Endodermal cell (in vitro differentiated cells): Measurements from ENCODE around the gene DISP3. TPM values are rescaled to one million over a fixed set of nuclear protein-coding genes. Genes with fewer than 3 reads are reported as not detected.
A peak's percentile ranks its signal among the peaks of the same experiment; 100 is the strongest.

Source experiments
- DNase-seq: peaks from one replicate; pipeline ENCODE4 v3.0.0-alpha.2; 2017
- H3K27ac ChIP-seq: 2 replicates; pipeline ENCODE4 v1.5.1; 2013; ENCODE audit warnings: mild to moderate bottlenecking, low read depth, low read length, moderate library complexity
- H3K27me3 ChIP-seq: 2 replicates; pipeline ENCODE4 v1.6.1; 2013; ENCODE audit warnings: mild to moderate bottlenecking, low read length, moderate library complexity; ENCODE audit not compliant: insufficient read depth, control insufficient read depth, poor library complexity, severe bottlenecking
- H3K36me3 ChIP-seq: 2 replicates; pipeline ENCODE4 v1.7.0; 2013; ENCODE audit warnings: mild to moderate bottlenecking, low read length, moderate library complexity; ENCODE audit not compliant: control insufficient read depth, insufficient read depth
- H3K4me1 ChIP-seq: one replicate; pipeline ENCODE4 v1.7.0; 2013; ENCODE audit warnings: low read length; ENCODE audit not compliant: control insufficient read depth, insufficient read depth
- H3K4me3 ChIP-seq: 2 replicates; pipeline ENCODE4 v1.5.1; 2013; ENCODE audit warnings: mild to moderate bottlenecking, low read length, moderate library complexity
- H3K9ac ChIP-seq: 2 replicates; pipeline ENCODE4 v1.6.1; 2013; ENCODE audit warnings: mild to moderate bottlenecking, low read length, moderate library complexity; ENCODE audit not compliant: poor library complexity, severe bottlenecking; ENCODE audit errors: extremely low read depth
- H3K9me3 ChIP-seq: 2 replicates; pipeline ENCODE4 v1.6.1; 2013; ENCODE audit warnings: mild to moderate bottlenecking, low read length, moderate library complexity; ENCODE audit not compliant: control insufficient read depth
- H3K27ac Mint-ChIP-seq: 2 replicates; pipeline ENCODE4 v1.8.0; 2020; ENCODE audit warnings: mixed read lengths
- H3K27me3 Mint-ChIP-seq: 2 replicates; pipeline ENCODE4 v1.8.0; 2021; ENCODE audit warnings: mild to moderate bottlenecking, mixed read lengths; ENCODE audit not compliant: insufficient read depth
- H3K36me3 Mint-ChIP-seq: 2 replicates; pipeline ENCODE4 v1.8.0; 2020; ENCODE audit warnings: low read depth, mixed read lengths
- H3K4me1 Mint-ChIP-seq: 2 replicates; pipeline ENCODE4 v1.8.0; 2020; ENCODE audit warnings: mixed read lengths
- H3K4me3 Mint-ChIP-seq: 2 replicates; pipeline ENCODE4 v1.8.0; 2020; ENCODE audit warnings: mild to moderate bottlenecking, moderate library complexity, mixed read lengths
- H3K9me3 Mint-ChIP-seq: 2 replicates; pipeline ENCODE4 v1.8.0; 2020; ENCODE audit warnings: mild to moderate bottlenecking, mixed read lengths
- WGBS, 2 experiments: methylation state at CpG; one replicate each; pipeline versions ENCODE4 v1.1.5 to v1.1.7; 2013; ENCODE audit warnings: missing lambda C conversion rate in 2 of 2, mixed read lengths in 1 of 2; ENCODE audit not compliant: insufficient coverage in 1 of 2, insufficient read length in 1 of 2; 5-methylcytosine and 5-hydroxymethylcytosine counted together
- total RNA-seq, 2 donors: library from RNA; stranded (reverse); fragmentation: NEBNext Ultra II Directional in 1 of 2; extraction: Animal tissue kit (Norgen Biotek cat#: 25700) in 1 of 2; gene quantifications; 2 replicates in 1 of 2; 3 replicates in 1 of 2; pipeline ENCODE4 v1.2.1, GENCODE V29; 2021
- TF ChIP-seq, protein P1 (sequence below): fragments of 200-600 bp; sonication (generic); conservative IDR thresholded peaks from 2 replicates; pipeline ENCODE4 v1.5.0; 2021; ENCODE audit warnings: antibody characterized with exemption, mild to moderate bottlenecking

Gene DISP3
- total RNA-seq, 2 donors from 2014 or later: 9.6 to 11.6 TPM

- Histone ChIP-seq H3K4me3 (no peak overlapping the region), H3K9me3 (no peaks in the 10 kb centered on the region), H3K36me3 (no peaks in the 10 kb centered on the region), H3K27ac (no peak overlapping the region), H3K4me1 (no peaks in the 10 kb centered on the region), H3K27me3 (no peaks in the 10 kb centered on the region), H3K9ac (no peak overlapping the region)
- 84 to 95% methylated on average over 16 to 18 of the region's 18 CpGs for WGBS, 2 experiments
- Mint-ChIP-seq H3K4me1 (peaks cover 4% of the 10 kb centered on the region), H3K27ac (no peak overlapping the region), H3K4me3 (no peak overlapping the region), H3K9me3 (no peaks in the 10 kb centered on the region), H3K27me3 (no peaks in the 10 kb centered on the region), H3K36me3 (peaks cover 17% of the 10 kb centered on the region)
- DNase-seq: peak; percentile 32
- TF ChIP-seq, protein P1, sequence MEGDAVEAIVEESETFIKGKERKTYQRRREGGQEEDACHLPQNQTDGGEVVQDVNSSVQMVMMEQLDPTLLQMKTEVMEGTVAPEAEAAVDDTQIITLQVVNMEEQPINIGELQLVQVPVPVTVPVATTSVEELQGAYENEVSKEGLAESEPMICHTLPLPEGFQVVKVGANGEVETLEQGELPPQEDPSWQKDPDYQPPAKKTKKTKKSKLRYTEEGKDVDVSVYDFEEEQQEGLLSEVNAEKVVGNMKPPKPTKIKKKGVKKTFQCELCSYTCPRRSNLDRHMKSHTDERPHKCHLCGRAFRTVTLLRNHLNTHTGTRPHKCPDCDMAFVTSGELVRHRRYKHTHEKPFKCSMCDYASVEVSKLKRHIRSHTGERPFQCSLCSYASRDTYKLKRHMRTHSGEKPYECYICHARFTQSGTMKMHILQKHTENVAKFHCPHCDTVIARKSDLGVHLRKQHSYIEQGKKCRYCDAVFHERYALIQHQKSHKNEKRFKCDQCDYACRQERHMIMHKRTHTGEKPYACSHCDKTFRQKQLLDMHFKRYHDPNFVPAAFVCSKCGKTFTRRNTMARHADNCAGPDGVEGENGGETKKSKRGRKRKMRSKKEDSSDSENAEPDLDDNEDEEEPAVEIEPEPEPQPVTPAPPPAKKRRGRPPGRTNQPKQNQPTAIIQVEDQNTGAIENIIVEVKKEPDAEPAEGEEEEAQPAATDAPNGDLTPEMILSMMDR: no peak
Observed at GRCh38 chr1:11518791-11519628, 40.1 kb downstream of the DISP3 start.

DNA sequence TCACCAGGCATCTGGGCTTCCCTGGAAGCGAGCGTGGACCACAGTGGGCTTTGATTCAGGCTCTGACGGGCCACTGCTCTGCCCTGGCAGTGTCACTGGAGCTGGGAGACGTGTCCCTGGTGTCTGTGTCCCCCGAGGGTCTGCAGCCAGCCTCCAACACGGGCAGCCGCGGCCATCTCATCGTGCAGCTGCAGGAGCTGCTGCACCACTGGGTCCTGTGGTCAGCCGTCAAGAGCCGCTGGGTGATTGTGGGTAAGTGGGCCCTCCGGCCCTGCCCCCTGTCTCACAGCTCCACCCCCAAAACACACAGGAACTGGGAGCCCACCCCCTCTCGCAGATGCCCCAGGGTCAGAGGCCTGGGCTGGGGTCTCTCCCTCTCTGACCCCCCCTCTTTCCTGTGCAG lies 40.7 kb downstream of the DISP3 start:
- no peak overlapping the region for H3K9ac ChIP-seq
- Mint-ChIP-seq H3K9me3 (no peaks in the 10 kb centered on the region), H3K36me3 (peaks cover 17% of the 10 kb centered on the region), H3K4me1 (peaks cover 4% of the 10 kb centered on the region), H3K4me3 (no peak overlapping the region), H3K27ac (no peak overlapping the region), H3K27me3 (no peaks in the 10 kb centered on the region)
- H3K27ac ChIP-seq: no peak overlapping the region
- H3K9me3 ChIP-seq: no peaks in the 10 kb centered on the region
- no peaks in the 10 kb centered on the region for H3K4me1 ChIP-seq
- 89% methylated on average over 7 to 13 of the region's 13 CpGs for WGBS, 2 experiments
- peak; percentile 22 for DNase-seq
- no peaks in the 10 kb centered on the region for H3K27me3 ChIP-seq
- no peak overlapping the region for H3K4me3 ChIP-seq
- TF ChIP-seq, protein P1: no peak
- H3K36me3 ChIP-seq: no peaks in the 10 kb centered on the region

DNA sequence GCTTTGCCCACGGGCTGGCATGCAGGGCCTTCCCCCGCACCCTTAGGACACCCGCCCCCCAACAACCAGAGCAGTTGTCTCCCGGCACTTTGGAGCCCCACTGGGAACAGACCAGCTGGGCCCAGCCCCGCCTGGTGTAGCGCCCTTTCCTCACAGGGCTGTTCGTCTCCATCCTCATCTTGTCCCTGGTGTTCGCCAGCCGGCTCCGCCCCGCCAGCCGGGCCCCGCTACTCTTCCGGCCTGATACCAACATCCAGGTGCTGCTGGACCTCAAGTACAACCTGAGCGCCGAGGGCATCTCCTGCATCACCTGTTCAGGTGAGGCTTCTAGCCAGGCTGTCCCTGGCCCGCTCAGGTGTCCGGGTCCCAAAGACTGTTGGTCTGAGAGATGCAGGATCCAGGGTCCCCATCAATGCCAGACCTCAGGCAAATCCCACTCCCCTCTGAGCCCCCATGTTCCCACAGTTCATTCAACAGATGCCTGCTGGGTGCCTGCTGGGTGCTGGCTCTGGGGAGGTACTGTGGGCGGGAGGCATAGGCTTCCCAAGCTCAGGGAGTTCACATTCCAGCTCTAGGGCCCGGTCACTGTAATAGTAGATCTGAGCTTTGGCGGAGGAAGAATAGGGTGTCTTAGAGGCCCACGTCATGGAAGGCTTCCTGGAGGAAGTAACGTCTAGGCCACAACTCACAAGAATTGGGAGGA lies 41.7 kb downstream of the DISP3 start:
- Mint-ChIP-seq H3K9me3 (no peaks in the 10 kb centered on the region), H3K27me3 (no peaks in the 10 kb centered on the region), H3K27ac (no peak overlapping the region), H3K36me3 (peaks cover 17% of the 10 kb centered on the region), H3K4me1 (peaks cover 4% of the 10 kb centered on the region), H3K4me3 (no peak overlapping the region)
- 92 to 95% methylated on average over 16 to 23 of the region's 23 CpGs for WGBS, 2 experiments
- TF ChIP-seq, protein P1: no peak
- H3K27me3 ChIP-seq: no peaks in the 10 kb centered on the region
- H3K4me3 ChIP-seq: no peak overlapping the region
- no peaks in the 10 kb centered on the region for H3K9me3 ChIP-seq
- H3K36me3 ChIP-seq: no peaks in the 10 kb centered on the region
- no peak overlapping the region for H3K27ac ChIP-seq
- H3K9ac ChIP-seq: no peak overlapping the region
- H3K4me1 ChIP-seq: no peaks in the 10 kb centered on the region
- DNase-seq: no peak
